CD4-positive, alpha-beta T cell treated with Interleukin-17A for 1 hour (primary cell): ENCODE data around the gene NES.
A peak's percentile ranks its signal among the peaks of the same experiment; 100 is the strongest.

ENCODE experiments used
- DNase-seq: peaks from one replicate; pipeline ENCODE4 v3.0.0-alpha.2; 2020

The NES gene, protein sequence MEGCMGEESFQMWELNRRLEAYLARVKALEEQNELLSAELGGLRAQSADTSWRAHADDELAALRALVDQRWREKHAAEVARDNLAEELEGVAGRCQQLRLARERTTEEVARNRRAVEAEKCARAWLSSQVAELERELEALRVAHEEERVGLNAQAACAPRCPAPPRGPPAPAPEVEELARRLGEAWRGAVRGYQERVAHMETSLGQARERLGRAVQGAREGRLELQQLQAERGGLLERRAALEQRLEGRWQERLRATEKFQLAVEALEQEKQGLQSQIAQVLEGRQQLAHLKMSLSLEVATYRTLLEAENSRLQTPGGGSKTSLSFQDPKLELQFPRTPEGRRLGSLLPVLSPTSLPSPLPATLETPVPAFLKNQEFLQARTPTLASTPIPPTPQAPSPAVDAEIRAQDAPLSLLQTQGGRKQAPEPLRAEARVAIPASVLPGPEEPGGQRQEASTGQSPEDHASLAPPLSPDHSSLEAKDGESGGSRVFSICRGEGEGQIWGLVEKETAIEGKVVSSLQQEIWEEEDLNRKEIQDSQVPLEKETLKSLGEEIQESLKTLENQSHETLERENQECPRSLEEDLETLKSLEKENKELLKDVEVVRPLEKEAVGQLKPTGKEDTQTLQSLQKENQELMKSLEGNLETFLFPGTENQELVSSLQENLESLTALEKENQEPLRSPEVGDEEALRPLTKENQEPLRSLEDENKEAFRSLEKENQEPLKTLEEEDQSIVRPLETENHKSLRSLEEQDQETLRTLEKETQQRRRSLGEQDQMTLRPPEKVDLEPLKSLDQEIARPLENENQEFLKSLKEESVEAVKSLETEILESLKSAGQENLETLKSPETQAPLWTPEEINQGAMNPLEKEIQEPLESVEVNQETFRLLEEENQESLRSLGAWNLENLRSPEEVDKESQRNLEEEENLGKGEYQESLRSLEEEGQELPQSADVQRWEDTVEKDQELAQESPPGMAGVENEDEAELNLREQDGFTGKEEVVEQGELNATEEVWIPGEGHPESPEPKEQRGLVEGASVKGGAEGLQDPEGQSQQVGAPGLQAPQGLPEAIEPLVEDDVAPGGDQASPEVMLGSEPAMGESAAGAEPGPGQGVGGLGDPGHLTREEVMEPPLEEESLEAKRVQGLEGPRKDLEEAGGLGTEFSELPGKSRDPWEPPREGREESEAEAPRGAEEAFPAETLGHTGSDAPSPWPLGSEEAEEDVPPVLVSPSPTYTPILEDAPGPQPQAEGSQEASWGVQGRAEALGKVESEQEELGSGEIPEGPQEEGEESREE (N-terminal part only)

DNA sequence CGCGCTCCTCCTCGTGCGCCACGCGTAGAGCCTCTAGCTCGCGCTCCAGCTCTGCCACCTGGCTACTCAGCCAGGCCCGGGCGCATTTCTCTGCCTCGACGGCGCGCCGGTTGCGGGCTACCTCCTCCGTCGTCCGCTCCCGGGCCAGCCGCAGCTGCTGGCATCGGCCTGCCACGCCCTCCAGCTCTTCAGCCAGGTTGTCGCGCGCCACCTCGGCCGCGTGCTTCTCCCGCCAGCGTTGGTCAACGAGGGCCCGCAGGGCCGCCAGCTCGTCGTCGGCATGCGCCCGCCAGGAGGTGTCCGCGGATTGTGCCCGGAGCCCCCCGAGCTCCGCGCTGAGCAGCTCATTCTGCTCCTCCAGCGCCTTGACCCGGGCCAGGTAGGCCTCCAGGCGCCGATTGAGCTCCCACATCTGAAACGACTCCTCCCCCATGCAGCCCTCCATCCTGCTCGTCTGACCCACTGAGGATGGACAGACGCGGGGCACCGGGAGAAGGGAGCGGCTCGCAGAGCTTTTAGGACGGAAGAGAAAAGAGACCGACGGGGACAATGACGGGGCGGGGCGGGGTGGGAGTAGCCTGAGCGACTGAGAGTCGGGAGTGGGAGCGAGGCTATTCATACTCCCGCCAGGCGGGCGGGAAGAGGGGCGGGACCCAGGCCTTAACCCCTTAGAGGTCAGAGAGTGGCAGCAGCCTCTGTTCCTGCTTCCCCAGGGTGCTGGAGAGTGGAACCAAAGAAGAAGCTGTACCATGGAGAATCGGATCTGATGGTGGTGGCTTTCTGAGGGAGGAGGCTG, at the start of gene NES:
TSS of gene NES (minus strand) at position 588 of the 796 bp plus-strand sequence. CDS start at position 445, 143 bp downstream.
- DNase-seq = no peak

DNA sequence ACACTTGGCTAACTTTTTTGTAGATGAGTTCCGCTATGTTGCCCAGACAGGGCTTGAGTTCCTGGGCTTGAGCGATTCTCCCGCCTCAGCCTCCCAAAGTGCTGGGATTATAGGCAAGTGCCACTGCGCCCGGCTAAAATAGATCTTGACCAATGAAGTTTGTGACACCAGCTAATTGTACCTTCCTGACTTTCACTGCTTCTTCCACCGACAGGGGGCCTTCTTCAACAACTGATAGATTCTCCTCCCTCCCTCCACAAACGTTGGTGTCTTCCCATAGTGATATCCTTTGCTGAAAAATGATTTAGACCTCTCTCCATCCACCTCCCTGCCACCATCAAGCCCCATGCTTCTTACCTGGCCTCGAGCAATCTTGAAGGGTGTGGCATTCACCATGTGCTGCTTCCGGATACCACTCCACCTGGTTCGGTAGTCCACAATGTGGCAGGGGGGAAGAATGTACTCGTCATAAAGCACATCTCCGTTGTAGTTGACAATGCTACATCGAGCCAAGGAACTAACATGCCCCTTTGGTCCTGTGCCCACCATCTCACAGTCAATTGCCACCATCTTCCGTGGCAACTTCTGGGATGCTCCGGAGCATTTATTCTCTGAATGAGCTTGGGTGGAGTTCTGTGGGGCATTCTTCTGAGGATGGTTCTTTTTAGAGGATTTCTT, 49.5 kb upstream of the NES start:
- peak; percentile 66 for DNase-seq

DNA sequence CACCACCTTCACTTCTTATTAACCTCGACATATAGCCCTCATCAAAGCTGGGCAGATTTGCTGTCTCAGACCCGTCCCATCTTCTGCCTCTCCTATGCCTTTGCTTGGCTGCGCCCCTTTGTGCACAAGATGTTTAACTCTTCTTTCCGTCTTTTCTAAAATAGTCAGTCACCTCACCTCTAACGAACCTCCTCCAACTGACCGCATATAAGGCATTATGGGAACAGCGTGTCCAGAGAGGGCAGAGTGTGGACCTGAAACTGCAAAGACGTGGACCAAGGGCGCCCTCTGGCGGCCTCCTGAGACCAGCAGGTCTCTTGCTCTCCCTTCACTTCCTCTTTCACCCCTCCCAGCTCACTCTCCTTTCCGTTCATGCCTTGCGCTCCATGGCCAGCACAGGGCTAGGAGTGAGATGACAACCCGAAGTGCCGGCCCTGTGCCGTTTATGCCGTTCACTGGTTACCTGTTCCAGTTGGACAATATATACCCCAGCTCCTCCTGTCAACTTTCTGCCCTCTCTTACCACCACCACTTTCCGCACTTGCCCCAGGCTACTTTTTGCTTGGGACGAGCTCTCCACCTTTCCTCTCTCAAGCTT, 48.6 kb upstream of the NES start:
- DNase-seq = peak; percentile 83

DNA sequence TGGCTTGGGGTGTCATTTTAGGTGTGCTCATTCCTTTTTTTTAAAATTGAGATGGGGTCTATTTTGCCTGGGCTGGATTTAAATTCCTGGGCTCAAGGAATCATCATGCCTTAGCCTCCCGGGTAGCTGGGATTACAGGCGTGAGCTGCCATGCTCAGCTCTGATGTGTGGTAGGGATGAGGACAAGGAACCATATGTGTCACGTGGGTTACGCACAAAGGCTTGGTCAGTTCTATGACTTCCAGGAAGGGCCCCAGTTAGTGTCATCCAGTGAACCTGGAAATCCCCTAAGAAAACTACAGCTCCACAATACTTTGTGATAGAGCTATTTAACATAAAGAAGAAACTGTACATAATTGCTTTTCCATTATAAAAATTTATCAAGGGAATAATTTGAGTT, 44.3 kb upstream of the NES start:
- no peak for DNase-seq

DNA sequence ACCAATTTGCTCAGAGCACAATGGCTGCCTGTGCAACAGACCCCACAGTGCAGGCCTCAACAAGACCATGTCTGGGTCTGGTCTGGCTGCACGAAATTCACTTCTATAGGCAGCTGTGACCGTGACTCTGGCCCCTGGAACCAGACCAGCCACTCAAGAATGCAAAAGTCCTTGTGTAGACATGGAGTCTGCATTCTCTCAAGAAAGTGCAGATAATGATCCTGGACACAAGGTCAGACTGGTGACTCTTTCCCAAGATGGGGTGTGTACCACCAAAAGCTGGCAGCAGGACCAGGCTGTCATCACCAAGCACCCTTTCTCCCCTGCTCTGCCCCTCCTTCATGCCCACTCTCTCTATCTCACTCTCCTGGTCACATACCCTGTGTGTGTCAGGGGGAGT, 43.9 kb upstream of the NES start:
- no peak for DNase-seq

DNA sequence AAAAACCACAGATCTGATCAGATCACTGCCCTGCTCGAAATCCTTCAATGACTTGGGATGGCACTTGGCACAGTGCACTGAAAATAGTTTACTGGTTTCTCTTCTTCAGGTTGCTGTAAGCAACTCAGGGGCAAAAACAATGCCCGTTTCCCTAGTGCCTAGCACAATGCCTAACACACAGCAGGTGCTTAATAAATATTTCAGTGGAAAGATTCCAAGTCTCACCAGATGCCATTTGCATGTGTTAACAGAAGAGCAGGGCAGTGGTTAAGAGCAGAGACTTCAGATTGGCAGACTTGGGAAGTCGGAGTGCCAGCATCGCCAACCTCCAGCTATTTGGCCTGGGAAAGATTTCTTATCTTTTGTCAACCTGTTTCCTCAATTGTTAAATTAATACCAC, 40.1 kb upstream of the NES start:
- no peak for DNase-seq

DNA sequence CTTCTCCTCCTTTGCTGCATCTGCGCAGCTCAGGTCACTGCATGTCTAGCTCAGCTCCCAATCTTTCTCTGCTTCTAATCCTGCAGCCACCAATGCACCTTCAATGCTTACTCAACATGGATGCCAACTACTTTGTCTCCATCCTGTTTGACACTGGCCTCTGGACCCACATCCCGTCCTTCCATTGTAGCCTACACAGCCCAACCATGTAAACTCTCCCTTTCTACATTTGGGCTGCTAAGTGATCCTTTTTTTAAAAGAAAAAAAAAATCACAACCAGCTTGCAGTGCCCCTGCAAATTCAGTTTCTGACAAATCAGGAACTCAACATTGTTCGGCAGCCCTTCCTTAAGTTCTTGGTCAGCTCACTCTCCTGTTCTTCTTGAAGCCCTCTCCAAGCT, 37.6 kb upstream of the NES start:
- no peak for DNase-seq

DNA sequence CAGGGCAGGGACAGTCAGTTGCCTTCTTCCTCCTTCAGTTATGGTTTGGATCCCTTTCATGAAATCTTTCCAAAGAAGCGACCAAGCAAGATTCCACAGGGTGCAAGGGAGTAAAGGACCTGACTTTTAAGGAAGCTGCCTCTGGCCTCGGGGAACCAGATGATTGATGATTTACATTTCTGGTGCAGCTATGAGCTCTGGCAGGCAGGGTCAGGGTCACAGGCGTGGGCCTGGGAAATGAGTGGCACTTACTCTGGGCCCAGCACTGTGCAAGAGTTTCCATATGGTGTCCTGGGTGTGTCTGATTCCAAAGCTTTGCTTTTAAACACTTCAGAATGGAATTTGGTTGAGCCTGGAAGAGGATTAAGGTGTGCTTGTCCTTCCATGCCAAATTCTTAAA, 35.4 kb upstream of the NES start:
- DNase-seq = no peak

DNA sequence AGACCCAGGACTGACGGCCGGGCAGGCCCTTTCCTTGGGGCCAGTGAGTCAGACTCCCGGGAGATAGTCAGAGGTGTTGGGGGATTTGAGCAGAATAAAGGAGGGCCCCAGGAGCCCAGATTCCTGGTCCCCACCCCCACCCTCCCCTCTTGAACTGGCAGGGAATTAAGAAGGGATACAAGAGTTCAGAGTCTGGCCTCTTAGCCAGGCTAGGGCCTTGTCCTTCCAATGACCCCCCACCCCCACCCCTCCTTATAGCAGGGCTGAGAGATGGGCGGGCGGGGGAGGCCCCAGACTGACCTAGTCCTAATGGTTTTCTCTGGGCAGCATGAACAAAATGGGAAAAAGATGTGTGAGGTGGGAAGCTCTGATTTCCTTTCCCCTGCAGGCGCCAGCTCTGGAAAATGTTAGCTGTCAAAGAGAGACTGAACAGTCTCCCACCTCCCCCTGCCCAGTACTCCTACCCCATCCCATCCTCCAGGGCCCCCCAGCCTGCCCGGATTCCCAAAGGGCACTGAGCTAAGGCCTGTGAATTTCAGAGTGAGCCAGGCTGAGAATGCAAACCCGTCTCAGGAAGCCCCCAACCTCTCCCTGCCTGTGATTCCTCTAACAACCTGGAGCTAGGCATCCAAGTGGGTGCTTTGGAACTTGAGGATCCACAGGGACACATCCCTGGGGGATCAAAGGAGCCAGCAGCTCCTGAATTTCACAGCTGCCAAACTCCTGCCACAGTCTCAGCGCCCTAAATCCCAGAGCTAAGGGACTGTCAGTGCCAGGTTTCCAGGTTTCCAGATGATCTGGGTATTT, 34.0 kb upstream of the NES start:
- no peak for DNase-seq

DNA sequence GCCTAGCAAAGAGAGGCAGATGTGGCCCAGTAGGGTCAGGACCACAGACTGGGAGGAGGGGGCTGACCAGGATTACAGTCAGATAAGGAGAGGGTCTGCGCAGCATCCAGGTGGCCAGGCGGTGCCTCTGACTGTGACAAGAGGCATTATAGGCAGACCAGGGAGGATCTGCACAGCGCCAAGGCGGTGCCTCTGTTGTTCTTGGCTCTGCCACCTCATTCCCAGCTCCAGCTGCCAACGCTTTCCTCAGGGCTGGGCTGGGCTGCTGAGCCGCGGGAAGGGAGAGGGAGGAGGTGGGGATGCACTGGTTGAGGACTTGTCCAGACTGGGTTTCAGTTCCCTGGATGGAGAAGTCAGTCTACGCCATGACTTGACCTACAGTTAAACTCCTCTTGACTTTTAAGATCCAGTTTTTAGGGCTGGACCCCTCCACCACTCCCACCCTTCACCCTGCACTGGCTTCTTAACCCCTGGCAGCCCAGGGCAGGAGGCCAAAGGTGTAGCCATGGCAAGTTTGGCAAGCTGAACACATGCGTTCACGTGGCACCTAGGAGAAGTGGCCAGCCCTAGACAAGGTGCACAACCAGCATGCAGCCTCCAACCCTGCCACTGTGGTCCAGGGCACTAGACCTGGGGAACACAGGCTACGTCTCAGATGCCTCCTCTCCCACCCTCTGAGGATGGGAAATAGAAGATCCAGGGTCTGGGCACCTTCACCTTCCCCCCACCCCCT, 32.7 kb upstream of the NES start:
- DNase-seq = no peak

DNA sequence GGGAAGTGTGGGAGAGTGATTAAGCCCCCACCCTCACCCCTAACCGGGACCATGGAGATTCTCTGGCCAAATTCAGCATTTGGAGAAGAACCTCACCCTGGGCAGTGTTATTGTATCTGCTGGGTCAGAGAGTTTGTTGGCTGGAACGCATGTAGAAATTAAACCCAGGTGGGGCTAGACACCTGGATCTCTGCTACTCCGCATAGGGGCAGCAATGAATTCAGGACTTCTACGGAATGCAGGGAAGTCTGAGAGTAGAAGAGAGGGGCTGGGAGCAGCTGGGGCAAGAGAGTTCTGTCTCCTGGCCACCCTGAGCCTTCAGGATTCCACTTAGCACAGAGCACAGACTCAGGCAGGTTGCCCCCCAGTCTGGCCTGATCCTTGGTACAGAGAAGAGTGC, 31.8 kb upstream of the NES start:
- no peak for DNase-seq

DNA sequence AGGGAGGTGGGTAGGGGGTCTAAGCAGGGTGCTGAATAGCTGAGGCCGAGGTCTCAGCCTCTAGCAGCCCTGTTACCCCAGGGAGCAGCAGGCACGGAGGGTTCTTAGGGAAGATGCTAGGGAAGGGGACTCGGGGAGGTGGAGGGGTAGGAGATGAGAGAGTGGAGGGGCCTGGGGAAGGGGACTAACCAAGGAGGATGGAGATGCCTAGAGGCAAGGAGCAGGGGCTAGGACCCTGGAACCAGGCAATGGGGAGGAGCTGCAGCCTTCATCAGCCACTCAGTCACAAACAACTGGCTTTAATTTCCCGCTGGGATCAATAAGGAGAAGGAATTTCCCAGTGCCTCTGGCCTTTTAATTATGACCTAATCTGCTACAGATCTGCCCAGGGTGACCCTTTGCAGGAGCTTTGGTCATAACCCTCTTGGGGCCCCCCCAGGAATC, 31.0 kb upstream of the NES start:
- DNase-seq = no peak

DNA sequence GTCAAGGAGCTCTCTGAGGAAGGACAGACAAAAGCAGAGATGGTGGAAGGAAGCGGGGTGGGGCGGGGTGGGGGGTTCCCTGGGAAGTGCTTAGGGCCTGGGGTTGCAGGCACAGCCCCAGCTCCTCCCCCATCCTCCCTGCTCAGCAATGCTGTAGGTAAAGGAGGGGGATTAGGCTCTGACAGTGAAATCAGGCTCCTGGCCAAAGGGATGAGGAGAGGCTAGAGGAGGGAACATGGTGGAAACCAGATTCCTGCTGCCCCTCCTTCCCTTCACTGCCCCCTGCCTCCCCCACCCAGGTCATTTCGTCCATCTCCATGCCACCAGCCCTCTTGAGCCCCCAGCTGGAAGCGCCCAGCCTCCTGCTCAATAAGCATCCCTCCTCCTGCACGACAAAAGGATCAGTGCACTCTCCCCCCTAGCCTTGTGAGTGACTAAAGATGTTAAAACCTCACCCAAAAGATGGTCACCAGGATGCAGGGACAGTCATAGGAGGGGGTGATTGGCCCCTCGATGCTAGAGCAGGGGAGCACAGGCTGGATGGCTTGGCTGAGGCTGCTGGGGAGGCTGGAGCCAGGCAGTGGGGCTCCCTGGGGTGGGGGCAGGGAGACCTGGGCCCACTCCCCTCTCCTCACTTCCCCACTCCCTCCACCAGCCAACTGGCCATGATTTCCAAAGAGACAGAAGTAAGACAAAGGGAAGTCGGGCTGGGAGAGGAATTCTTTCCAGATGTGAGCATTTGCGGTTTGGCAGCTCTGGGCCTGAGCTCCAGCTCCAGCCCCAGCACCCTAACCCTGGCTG, 30.4 kb upstream of the NES start:
- DNase-seq = no peak

DNA sequence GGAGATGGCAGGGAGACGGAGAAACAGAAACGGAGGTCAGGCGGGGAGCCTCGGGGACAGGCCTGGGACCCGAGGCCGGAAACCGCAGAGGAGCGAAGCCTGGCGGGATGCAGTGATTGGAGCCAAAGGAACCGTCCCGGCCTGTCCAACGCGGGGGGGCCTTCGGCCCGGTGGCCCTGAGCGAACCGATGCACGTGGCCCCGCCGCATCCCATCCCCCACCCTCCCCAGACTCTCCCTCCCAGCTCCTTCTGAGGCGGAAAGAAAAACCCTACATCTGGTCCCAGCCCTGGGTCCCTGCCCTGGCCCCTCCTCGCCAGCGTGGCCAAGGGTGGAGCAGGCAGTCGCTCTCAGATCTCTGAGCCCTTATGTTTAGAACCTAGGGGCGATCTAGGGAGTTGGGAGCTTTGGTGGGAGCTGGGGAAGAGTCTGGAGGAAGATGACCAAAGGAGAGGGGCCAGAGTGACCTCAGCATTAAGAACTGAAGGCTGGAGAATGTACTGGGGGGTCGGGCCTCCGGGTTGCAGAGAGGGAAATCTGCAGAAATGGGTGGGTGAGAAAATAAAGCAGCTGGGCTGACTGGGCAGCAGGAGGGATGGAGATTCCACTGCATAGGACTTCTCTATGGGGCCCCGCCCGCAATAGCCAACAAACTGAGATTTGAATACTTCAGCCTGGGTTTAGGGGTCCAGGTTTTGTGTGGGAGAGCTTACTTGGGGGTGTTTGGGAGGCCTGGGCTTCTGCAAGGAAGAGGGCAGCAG, 29.6 kb upstream of the NES start:
- peak; percentile 41 for DNase-seq

DNA sequence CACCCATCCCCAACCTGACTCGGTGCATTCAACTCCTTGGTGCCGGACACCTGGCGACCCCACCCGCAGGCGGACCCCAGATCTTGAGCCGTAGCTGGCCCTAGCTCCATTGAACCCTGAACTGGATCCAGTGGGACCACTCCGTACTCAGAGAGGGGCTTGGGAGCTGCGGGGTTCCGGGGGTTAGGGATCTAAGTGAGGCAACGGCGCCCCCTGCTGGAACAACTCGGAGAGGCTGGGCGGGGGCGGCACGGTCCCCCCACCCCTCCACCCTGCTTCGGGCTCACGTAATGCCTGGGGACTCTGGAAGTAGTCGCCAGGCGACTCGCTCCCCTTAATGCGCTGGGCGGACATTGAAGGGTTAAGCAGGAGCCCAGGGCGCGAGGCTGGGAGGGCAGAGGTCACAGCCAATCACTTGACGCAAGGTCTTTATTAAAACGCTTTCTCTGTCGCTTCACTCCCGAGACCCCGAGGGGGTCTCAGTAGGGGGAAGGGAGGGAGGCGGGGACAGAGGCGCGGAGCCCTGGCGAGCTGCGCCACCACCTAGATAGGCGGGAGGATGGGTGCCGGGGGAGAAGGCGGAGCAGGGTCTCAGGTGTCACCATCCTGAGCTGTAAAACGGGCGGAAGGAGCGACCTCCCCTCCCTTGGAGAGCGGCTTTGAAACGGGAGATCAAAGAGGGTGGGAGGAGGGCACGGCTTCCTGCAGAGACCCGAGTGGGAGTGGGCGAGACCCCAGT, 28.9 kb upstream of the NES start:
- DNase-seq = peak; percentile 72

DNA sequence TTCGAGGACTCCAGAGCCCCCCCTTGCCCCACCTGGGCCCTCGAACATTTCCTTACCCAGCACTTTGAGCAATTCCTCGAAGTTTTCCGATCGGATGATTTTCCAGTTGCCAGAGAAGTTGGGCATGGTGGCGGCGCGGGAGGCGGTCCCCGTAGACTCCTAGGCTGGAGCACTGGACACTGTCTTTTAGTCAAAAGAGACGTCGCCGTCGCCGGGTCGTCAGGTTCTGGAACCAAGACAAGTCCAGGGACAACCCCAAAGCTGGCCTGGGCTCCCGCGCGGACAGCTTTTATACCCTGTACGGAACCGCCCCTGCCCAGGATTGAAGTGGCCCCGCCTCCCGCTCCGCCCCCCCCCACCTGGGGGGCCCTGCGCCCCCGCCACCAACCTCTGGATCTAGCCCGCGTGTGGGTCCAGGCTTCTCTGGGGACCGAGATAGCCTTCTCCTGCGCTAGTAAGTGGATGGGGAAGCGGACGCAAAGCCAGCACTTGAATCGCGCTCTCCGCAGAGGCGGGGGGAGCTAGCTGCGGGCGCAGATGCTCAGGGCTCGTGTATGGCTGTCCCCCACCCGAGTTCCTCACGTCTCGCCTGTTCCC, 28.2 kb upstream of the NES start, which contains the start of gene CRABP2:
TSS of gene CRABP2 (minus strand) at position 263 of the 597 bp plus-strand sequence. CDS start at position 126, 137 bp downstream.
- no peak for DNase-seq

DNA sequence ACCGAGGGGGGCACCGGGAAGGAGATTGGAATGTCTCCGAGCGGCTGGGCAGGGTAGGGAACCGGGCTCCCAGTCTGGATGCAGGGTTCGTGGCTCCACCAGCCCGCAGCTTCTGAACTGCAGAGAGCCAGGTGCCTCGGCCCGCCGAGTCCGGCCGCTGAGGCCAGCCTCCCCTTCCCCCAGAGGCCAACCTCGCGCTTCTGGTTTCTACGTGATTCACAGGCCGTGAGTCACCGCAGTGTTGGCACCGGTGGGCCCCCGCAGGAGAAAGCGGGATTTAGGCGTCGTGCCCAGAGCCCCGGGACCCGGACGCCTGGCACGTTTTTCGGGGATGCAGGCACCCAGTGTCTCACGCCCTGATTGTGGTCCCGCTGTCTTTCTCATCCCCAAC, 27.7 kb upstream of the NES start:
- DNase-seq = no peak
